Smooth muscle cell of the pulmonary artery (primary cell): Measurements from ENCODE around the gene DCUN1D3. TPM values are rescaled to one million over a fixed set of nuclear protein-coding genes. Genes with fewer than 3 reads are reported as not detected.

Experiments used
- total RNA-seq: library from RNA; depleted of rRNA; stranded (reverse); fragments of >200 nt; gene quantifications from 2 replicates; pipeline ENCODE4 v1.2.3, GENCODE V29; 2014

DCUN1D3 gene, protein sequence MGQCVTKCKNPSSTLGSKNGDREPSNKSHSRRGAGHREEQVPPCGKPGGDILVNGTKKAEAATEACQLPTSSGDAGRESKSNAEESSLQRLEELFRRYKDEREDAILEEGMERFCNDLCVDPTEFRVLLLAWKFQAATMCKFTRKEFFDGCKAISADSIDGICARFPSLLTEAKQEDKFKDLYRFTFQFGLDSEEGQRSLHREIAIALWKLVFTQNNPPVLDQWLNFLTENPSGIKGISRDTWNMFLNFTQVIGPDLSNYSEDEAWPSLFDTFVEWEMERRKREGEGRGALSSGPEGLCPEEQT
- 26.3 and 28.2 TPM in 2 replicates for total RNA-seq

DNA sequence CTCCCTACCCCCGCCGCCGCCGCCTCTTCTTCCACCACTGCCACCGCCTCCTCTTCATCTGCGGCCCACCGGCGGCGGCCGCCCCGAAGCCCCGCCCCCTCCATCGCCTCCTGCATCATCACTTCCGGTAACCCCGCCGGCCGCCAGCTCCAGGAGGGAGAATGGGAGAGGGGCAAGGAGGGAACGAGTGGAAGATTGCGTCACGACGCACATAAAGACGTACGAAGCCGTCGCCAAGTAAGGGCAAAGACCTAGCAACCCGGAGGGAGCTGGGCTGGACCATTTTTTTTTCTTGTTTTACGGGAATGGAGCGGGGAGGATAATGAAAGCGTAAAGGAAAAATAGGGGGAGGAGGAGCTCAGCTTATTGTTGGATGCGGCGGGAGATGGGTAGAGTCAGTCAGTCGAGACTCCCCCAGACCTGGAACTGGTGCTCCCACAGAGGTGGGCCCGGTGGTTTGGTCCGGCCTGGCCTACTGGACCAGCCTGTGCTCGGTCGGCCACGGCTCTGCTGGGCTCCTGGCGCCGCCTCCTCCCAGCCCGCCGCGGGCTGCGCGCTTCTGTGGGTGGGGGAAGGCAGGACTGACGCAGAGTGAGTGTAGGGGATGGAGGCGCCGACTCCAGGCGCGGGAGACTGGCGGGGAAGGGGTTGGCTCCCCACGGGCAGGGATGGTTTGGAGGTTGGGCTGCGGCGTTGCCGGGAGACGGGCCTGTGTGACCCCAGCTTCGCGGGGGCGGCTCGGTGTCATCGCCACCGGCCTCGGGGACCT is at the start of gene DCUN1D3, which contains the start of gene LYRM1:
TSS of gene DCUN1D3 (minus strand) at position 60 of the 769 bp plus-strand sequence. CDS start 37,820 bp downstream, outside the sequence.
TSS of gene LYRM1 (plus strand) at position 473 of the 769 bp plus-strand sequence. CDS start 14,785 bp downstream, outside the sequence.

DNA sequence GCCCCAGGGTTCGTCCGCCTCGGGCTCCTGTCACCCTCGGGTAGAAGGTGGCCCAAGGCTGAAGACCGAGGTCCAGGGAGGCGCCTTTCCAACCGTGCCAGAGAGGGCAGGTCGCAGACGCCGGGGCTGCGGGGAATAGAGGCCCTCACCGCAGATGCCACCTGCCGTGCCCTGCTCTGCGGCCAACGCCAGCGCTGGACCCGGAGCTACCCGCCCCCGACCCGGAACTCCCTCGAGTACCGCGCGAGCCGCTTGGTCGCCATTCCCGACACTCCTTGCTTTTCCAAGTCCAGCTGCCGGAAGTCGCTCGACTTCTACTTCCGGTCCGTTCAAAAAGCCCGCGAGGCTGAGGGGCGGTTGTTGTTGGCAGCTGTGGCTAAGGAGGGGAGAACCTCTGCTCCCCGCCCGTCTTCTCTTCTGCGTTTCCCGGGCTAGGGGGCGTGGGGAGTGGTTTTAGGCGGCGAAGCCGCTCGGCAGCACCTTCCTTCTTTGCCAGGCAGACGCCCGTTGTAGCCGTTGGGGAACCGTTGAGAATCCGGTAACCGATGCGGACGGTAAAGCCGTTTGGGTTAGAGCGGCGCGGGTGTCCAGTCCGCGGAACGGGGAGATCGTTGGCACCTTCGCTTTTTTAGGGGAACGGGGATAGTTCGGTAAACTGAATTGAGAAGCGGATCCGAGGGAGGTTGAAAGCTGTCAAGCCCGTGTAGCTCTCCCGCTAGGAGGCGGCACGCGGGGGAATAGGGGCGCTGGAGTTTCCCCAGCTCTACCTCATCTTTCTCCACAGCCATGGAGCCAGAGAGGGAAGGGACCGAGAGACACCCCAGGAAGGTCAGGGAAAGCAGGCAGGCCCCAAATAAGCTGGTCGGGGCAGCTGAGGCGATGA is 93.7 kb downstream of the DCUN1D3 start, which contains the start of the genes ERI2 and REXO5:
TSS of gene ERI2 (minus strand) at position 305 of the 883 bp plus-strand sequence. CDS start at position 263, 42 bp downstream.
TSS of gene REXO5 (plus strand) at position 360 of the 883 bp plus-strand sequence. CDS start at position 787, 427 bp downstream.

Other genes starting within 250 kb of the DCUN1D3 start
- gene ACSM1, start 202.7 kb downstream of the DCUN1D3 start, total RNA-seq = not detected in 2 replicates
- 43.8 and 58.6 TPM in 2 replicates for gene THUMPD1, start 158.5 kb downstream of the DCUN1D3 start, total RNA-seq
- 0.65 and 0.69 TPM in 2 replicates for gene ACSM3, start 136.3 kb downstream of the DCUN1D3 start, total RNA-seq
- 12.8 and 23.5 TPM in 2 replicates for gene ERI2, start 93.9 kb downstream of the DCUN1D3 start, total RNA-seq
- gene REXO5, start 93.8 kb downstream of the DCUN1D3 start, total RNA-seq = 2.8 and 3.0 TPM in 2 replicates
- 40.2 and 42.6 TPM in 2 replicates for gene LYRM1, start 413 bp upstream of the DCUN1D3 start, total RNA-seq